Type B pancreatic cell (in vitro differentiated cells): ENCODE results near the gene MGAT1. TPM values are rescaled to one million over a fixed set of nuclear protein-coding genes. Genes with fewer than 3 reads are reported as not detected.

Experiments
- DNase-seq: peaks from one replicate; pipeline ENCODE4 v3.0.0; 2021; ENCODE audit warnings: mixed read lengths; ENCODE audit not compliant: unreplicated experiment; ENCODE audit errors: extremely low spot score
- H3K27ac Mint-ChIP-seq: 2 replicates; pipeline ENCODE4 v1.8.0; 2021; ENCODE audit warnings: mild to moderate bottlenecking, mixed read lengths
- H3K27me3 Mint-ChIP-seq: 2 replicates; pipeline ENCODE4 v1.8.0; 2021; ENCODE audit warnings: mixed read lengths
- H3K36me3 Mint-ChIP-seq: 2 replicates; pipeline ENCODE4 v1.8.0; 2021; ENCODE audit warnings: mixed read lengths
- H3K4me1 Mint-ChIP-seq: one replicate; pipeline ENCODE4 v1.8.0; 2021; ENCODE audit warnings: mixed read lengths; ENCODE audit not compliant: unreplicated experiment
- H3K4me3 Mint-ChIP-seq: 2 replicates; pipeline ENCODE4 v1.8.0; 2021; ENCODE audit warnings: mild to moderate bottlenecking, mixed read lengths
- H3K9me3 Mint-ChIP-seq: 2 replicates; pipeline ENCODE4 v1.8.0; 2021; ENCODE audit warnings: mixed read lengths
- long read RNA-seq: library from polyadenylated mRNA; unstranded; transcript quantifications from one replicate; pipeline ENCODE4 v2.0.0, GENCODE V29; 2020
- total RNA-seq: library from RNA; stranded (reverse); gene quantifications from 2 replicates; pipeline ENCODE4 v1.2.1, GENCODE V29; 2021; ENCODE audit warnings: low replicate concordance
- TF ChIP-seq, protein P1 (sequence below): fragments of 200-600 bp; sonication (generic); conservative IDR thresholded peaks from 2 replicates; pipeline ENCODE4 v1.5.0; 2021; ENCODE audit warnings: antibody characterized with exemption, mild to moderate bottlenecking

Gene MGAT1
- total RNA-seq, result 74.8 and 93.4 TPM in 2 replicates
- long read RNA-seq, transcript MGAT1-209 (2 exons, 534 nt), result minor isoform, 5 of 32 reads
- long read RNA-seq, transcript MGAT1-201 (2 exons, 2,761 nt), result major isoform, 12 of 32 reads
- long read RNA-seq, partial matches to known transcripts, result 3 of 32 reads
- long read RNA-seq, other reads (novel, unspliced or antisense), result 12 of 32 reads

- H3K27ac Mint-ChIP-seq, result peak within 1 kb of the TSS; percentile 80
- peaks cover 22% of the 10 kb centered on the region for H3K36me3 Mint-ChIP-seq
- H3K9me3 Mint-ChIP-seq, result no peaks in the 10 kb centered on the region
- peaks cover 63% of the 10 kb centered on the region for H3K4me1 Mint-ChIP-seq
- TF ChIP-seq, protein P1, sequence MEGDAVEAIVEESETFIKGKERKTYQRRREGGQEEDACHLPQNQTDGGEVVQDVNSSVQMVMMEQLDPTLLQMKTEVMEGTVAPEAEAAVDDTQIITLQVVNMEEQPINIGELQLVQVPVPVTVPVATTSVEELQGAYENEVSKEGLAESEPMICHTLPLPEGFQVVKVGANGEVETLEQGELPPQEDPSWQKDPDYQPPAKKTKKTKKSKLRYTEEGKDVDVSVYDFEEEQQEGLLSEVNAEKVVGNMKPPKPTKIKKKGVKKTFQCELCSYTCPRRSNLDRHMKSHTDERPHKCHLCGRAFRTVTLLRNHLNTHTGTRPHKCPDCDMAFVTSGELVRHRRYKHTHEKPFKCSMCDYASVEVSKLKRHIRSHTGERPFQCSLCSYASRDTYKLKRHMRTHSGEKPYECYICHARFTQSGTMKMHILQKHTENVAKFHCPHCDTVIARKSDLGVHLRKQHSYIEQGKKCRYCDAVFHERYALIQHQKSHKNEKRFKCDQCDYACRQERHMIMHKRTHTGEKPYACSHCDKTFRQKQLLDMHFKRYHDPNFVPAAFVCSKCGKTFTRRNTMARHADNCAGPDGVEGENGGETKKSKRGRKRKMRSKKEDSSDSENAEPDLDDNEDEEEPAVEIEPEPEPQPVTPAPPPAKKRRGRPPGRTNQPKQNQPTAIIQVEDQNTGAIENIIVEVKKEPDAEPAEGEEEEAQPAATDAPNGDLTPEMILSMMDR, result no peak
- H3K27me3 Mint-ChIP-seq, result no peaks in the 10 kb centered on the region
- peak; percentile 87 for DNase-seq
- H3K4me3 Mint-ChIP-seq, result peak within 1 kb of the TSS; percentile 85
Measured at GRCh38 chr5:180802325-180803180, at the start of gene MGAT1. Gene MGAT1 (minus strand): TSS chr5:180802806. CDS start chr5:180792971, 9,835 bp downstream.

DNA sequence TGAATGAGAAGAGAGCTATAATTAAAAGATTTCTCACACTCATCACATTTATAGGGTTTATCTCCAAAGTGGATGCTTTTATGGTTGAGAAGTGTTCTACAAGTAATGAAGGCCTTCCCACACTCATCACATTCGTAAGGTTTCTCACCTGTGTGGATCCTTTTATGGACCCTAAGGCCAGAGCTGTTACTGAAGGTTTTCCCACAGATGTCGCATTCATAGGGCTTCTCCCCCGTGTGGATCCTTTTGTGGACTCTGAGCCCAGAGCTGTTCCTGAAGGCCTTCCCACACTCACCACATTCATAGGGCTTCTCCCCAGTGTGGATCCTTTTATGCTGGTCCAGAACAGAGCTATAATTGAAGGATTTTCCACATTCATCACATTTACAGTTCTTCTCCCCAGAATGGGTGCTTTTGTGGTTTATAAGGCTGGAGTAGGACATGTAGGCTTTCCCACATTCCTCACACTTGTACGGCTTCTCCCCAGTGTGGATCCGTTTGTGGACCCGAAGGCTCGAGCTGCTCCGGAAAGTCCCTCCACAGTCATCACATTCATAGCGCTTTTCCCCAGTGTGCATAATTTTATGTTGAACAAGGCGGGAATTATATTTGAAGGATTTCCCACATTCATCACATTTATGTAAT is 48.0 kb upstream of the MGAT1 start:
- Mint-ChIP-seq H3K36me3 (peaks cover 97% of the 10 kb centered on the region), H3K4me1 (no peaks in the 10 kb centered on the region), H3K27me3 (no peaks in the 10 kb centered on the region), H3K4me3 (no peak overlapping the region), H3K9me3 (peaks cover 62% of the 10 kb centered on the region), H3K27ac (no peak overlapping the region)
- TF ChIP-seq, protein P1, result no peak
- DNase-seq, result no peak

DNA sequence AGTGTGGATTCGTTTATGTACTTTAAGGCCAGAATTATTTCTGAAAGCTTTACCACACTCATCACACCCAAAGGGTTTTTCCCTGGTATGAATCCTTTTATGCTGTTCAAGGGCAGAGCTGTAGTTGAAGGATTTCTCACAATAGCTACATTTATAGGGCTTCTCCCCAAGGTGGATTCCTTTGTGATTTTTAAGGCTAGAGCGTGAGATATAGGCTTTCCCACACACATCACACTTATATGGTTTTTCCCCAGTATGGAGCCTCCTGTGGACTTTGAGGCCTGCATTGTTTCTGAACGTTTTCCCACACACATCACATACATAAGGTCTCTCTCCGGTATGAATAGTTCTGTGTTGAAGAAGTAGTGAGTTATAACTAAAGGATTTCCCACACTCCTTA is 47.2 kb upstream of the MGAT1 start:
- no peak overlapping the region for H3K27ac Mint-ChIP-seq
- DNase-seq, result no peak
- peaks cover 62% of the 10 kb centered on the region for H3K9me3 Mint-ChIP-seq
- H3K4me1 Mint-ChIP-seq, result no peaks in the 10 kb centered on the region
- no peak overlapping the region for H3K4me3 Mint-ChIP-seq
- peaks cover 92% of the 10 kb centered on the region for H3K36me3 Mint-ChIP-seq
- H3K27me3 Mint-ChIP-seq, result no peaks in the 10 kb centered on the region
- TF ChIP-seq, protein P1, result no peak

DNA sequence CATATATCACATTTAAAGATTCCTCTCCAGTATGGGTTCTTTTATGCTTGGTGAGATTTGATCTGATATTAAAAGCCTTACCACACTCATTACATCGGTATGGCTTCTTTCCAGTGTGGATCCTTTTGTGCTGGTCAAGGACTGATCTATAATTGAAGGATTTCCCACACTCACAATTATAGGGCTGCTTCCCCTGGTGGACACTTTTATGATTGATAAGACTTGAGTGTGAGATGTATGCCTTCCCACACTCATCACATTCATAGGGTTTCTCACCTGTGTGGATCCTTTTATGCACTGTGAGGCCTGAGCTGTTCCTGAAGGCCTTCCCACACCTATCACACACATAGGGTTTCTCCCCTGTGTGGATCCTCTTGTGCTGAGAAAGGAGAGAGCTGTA is 46.3 kb upstream of the MGAT1 start:
- TF ChIP-seq, protein P1, result no peak
- Mint-ChIP-seq H3K27me3 (no peaks in the 10 kb centered on the region), H3K4me1 (no peaks in the 10 kb centered on the region), H3K9me3 (peaks cover 53% of the 10 kb centered on the region), H3K36me3 (peaks cover 83% of the 10 kb centered on the region), H3K27ac (no peak overlapping the region), H3K4me3 (no peak overlapping the region)
- DNase-seq, result no peak

GRCh38 chr5:180848265-180848664 is 45.7 kb upstream of the MGAT1 start:
- no peaks in the 10 kb centered on the region for H3K4me1 Mint-ChIP-seq
- H3K4me3 Mint-ChIP-seq, result no peak overlapping the region
- H3K27me3 Mint-ChIP-seq, result no peaks in the 10 kb centered on the region
- DNase-seq, result no peak
- H3K9me3 Mint-ChIP-seq, result peaks cover 53% of the 10 kb centered on the region
- peaks cover 78% of the 10 kb centered on the region for H3K36me3 Mint-ChIP-seq
- H3K27ac Mint-ChIP-seq, result no peak overlapping the region
- TF ChIP-seq, protein P1, result no peak
